SU-DHL-6 (cell line): ENCODE results near the gene LYZ.
"Not testable (repeated sequence)": the region's sequence is repeated elsewhere in the genome, so short reads cannot be mapped to it uniquely, and the experiment has no call there.

Experiments
- H2AFZ ChIP-seq: fragments of 200-600 bp; sonication (generic); 2 replicates; pipeline ENCODE4 v1.6.1; 2014; ENCODE audit warnings: low read depth, mild to moderate bottlenecking, moderate library complexity, mixed read lengths, antibody characterized with exemption, low read length; ENCODE audit not compliant: severe bottlenecking
- H3F3A ChIP-seq: fragments of 200-600 bp; shearing (Covaris generic); 2 replicates; pipeline ENCODE4 v1.6.0; 2016; ENCODE audit warnings: antibody characterized with exemption, mild to moderate bottlenecking; ENCODE audit not compliant: insufficient read depth
- H3K27ac ChIP-seq: fragments of 200-600 bp; sonication (generic); 2 replicates; pipeline ENCODE4 v1.5.1; 2016; ENCODE audit warnings: low read depth, mild to moderate bottlenecking, low read length, moderate library complexity, mixed read lengths
- H3K27me3 ChIP-seq: fragments of 200-600 bp; sonication (generic), shearing (Covaris generic); 2 replicates; pipeline ENCODE4 v1.6.0; 2014; ENCODE audit warnings: mild to moderate bottlenecking, low read length
- H3K36me3 ChIP-seq: fragments of 200-600 bp; sonication (generic); 2 replicates; pipeline ENCODE4 v1.6.1; 2014; ENCODE audit warnings: mild to moderate bottlenecking, low read length, mixed read lengths
- H3K4me2 ChIP-seq: fragments of 300-600, 200-600 bp; shearing (Covaris generic), sonication (generic); 2 replicates; pipeline ENCODE4 v1.6.0; 2014; ENCODE audit warnings: low read length, low read depth, mild to moderate bottlenecking; ENCODE audit not compliant: poor library complexity, severe bottlenecking
- H3K4me3 ChIP-seq: fragments of 200-600 bp; sonication (generic); 2 replicates; pipeline ENCODE4 v1.5.1; 2014; ENCODE audit warnings: antibody characterized with exemption, low read length, mild to moderate bottlenecking, mixed read lengths; ENCODE audit not compliant: insufficient read depth, poor library complexity, severe bottlenecking
- H3K79me2 ChIP-seq: fragments of 200-600 bp; sonication (generic); 2 replicates; pipeline ENCODE4 v1.6.1; 2014; ENCODE audit warnings: mild to moderate bottlenecking, low read length, moderate library complexity; ENCODE audit not compliant: insufficient read depth
- H3K9ac ChIP-seq: fragments of 200-600 bp; sonication (generic); 2 replicates; pipeline ENCODE4 v1.7.0; 2014; ENCODE audit warnings: mild to moderate bottlenecking, low read length
- H3K9me2 ChIP-seq: fragments of 200-600 bp; sonication (generic); replicated peaks from 2 replicates; pipeline ENCODE4 v1.6.1; 2014; ENCODE audit warnings: low read length; ENCODE audit not compliant: insufficient read depth
- H3K9me3 ChIP-seq: fragments of 200-600 bp; sonication (generic); 2 replicates; pipeline ENCODE4 v1.6.1; 2014; ENCODE audit warnings: low read length, mixed read lengths; ENCODE audit not compliant: insufficient read depth
- H4K20me1 ChIP-seq: fragments of 200-600 bp; sonication (generic); 2 replicates; pipeline ENCODE4 v1.6.1; 2014; ENCODE audit warnings: low read depth, mild to moderate bottlenecking, antibody characterized with exemption, low read length, moderate library complexity, mixed read lengths
- CTCF ChIP-seq: fragments of 200-600 bp; sonication (generic); IDR thresholded peaks from one replicate; pipeline ENCODE4 v1.5.1; 2017; ENCODE audit warnings: antibody characterized with exemption, mild to moderate bottlenecking, low read length, moderate library complexity; ENCODE audit not compliant: insufficient read depth, poor library complexity, severe bottlenecking
- EZH2phosphoT487 ChIP-seq: fragments of 200-600 bp; sonication (generic), shearing (Covaris generic); conservative IDR thresholded peaks from 2 replicates; pipeline ENCODE4 v1.6.1; 2018; ENCODE audit warnings: mild to moderate bottlenecking, antibody characterized with exemption, low read length, moderate library complexity, mixed read lengths

The LYZ gene

DNA sequence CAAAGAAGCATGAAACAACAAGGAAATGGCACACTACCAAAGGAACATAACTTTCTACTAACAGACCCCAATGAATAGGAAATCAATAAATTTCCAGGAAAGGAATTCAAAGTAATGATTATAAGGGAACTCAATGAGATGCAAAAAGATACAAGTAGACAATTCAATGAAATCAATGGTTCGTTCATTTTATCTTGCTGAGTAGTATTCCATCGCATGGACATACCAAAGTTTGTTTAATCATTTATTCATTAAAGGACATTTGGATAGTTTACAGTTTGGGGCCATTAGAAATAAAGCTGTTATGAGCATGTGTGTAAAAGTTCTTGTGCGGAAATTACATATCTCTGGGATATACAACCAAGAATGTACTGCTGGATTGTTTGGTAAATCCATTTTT, 35.0 kb upstream of the LYZ start:
- no peak overlapping the region for H2AFZ ChIP-seq
- H3K9ac ChIP-seq, result no peak overlapping the region
- H3K9me3 ChIP-seq, result no peaks in the 10 kb centered on the region
- no peak overlapping the region for H3K4me3 ChIP-seq
- H3K27me3 ChIP-seq, result no peaks in the 10 kb centered on the region
- H3K9me2 ChIP-seq, result no peaks in the 10 kb centered on the region
- no peaks in the 10 kb centered on the region for H3F3A ChIP-seq
- H3K36me3 ChIP-seq, result no peaks in the 10 kb centered on the region
- no peaks in the 10 kb centered on the region for H3K79me2 ChIP-seq
- no peaks in the 10 kb centered on the region for H4K20me1 ChIP-seq
- no peak for TF ChIP-seq EZH2phosphoT487
- TF ChIP-seq CTCF, result no peak
- H3K27ac ChIP-seq, result no peak overlapping the region
- no peak overlapping the region for H3K4me2 ChIP-seq

- not testable (repeated sequence) for H3K9ac ChIP-seq, H3K27ac ChIP-seq, H2AFZ ChIP-seq, H3K9me3 ChIP-seq, H3K9me2 ChIP-seq, H3K27me3 ChIP-seq, H3K36me3 ChIP-seq, H3K4me2 ChIP-seq, H3K4me3 ChIP-seq, H4K20me1 ChIP-seq, H3K79me2 ChIP-seq, H3F3A ChIP-seq
Measured at GRCh38 chr12:69316784-69317183, 31.4 kb upstream of the LYZ start.

DNA sequence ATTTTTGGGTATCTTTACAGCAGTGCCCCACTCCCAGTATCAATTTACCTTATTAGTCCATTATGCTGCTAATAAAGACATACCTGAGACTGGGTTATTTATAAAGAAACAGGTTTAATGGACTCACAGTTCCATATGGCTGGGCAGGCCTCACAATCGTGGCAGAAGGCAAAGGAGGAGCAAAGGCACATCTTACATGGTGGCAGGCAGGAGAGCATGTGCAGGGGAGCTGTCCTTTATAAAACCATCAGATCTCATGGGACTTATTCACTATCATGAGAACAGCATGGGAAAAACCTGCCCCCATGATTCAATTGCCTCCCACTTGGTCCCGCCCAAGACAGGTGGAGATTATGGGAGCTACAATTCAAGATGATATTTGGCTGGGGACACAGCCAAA, 30.9 kb upstream of the LYZ start:
- H2AFZ ChIP-seq, H3K4me2 ChIP-seq, H3K4me3 ChIP-seq, H3K36me3 ChIP-seq, H3K9me3 ChIP-seq, H4K20me1 ChIP-seq, H3K9me2 ChIP-seq, H3F3A ChIP-seq, H3K27ac ChIP-seq, H3K9ac ChIP-seq, H3K27me3 ChIP-seq, H3K79me2 ChIP-seq: not testable (repeated sequence)

DNA sequence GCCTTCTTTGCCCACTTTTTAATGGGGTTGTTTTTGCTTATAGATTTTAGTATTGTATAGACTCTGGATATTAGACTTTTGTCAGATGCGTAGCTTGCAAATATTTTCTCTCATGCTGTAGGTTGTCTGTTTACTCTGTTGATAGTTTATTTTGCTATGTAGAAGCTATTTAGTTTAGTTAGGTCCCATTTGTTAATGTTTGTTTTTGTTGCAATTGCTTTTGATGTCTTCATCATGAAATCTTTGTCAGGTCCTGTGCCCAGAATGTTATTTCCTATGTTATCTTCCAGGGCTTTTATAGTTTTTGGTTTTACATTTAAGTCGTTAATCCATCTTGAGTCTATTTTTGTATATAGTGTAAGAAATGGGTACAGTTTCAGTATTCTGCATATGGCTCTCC, 30.0 kb upstream of the LYZ start:
- Histone ChIP-seq H3K36me3 (no peaks in the 10 kb centered on the region; the same call in 1 of the 2 replicates), H4K20me1 (no peaks in the 10 kb centered on the region), H3K27ac (no peak overlapping the region), H3K79me2 (no peaks in the 10 kb centered on the region), H3K27me3 (no peaks in the 10 kb centered on the region), H3K4me2 (no peak overlapping the region), H3K9me2 (no peaks in the 10 kb centered on the region), H3F3A (no peaks in the 10 kb centered on the region), H3K9ac (no peak overlapping the region), H3K4me3 (no peak overlapping the region), H3K9me3 (no peaks in the 10 kb centered on the region; the same call in 1 of the 2 replicates), H2AFZ (no peak overlapping the region)
- TF ChIP-seq CTCF (no peak), EZH2phosphoT487 (no peak)
